Endothelial cell of hepatic sinusoid (primary cell): ENCODE measurements around the gene POLD4.

Experiments
- in situ Hi-C: cut with HindIII; loops from 2 replicates; pipeline ENCODE4 v1.10.0; 2017; ENCODE audit warnings: low sequenced_read_pairs

Gene POLD4

DNA sequence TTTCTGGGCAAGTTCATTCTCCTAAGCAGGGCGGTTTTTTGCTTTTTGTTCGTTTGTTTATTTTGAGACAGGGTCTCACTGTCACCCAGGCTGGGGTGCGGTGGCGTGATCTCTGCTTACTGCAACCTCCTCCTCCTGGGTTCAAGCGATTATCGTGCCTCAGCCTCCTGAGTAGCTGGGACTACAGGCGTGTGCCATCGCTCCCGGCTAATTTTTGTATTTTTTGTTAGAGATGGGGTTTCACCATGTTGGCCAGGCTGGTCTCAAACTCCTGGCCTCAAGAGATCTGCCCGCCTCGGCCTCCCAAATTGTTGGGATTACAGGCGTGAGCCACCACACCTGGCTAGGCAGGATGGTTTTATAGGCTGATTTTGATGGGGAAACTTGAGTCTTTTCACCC, 34.5 kb downstream of the POLD4 start:
- in situ Hi-C loops, result loop anchor here (5.0 kb wide), 1 partner anchor 87 kb away; no protein-coding TSS in a partner anchor

DNA sequence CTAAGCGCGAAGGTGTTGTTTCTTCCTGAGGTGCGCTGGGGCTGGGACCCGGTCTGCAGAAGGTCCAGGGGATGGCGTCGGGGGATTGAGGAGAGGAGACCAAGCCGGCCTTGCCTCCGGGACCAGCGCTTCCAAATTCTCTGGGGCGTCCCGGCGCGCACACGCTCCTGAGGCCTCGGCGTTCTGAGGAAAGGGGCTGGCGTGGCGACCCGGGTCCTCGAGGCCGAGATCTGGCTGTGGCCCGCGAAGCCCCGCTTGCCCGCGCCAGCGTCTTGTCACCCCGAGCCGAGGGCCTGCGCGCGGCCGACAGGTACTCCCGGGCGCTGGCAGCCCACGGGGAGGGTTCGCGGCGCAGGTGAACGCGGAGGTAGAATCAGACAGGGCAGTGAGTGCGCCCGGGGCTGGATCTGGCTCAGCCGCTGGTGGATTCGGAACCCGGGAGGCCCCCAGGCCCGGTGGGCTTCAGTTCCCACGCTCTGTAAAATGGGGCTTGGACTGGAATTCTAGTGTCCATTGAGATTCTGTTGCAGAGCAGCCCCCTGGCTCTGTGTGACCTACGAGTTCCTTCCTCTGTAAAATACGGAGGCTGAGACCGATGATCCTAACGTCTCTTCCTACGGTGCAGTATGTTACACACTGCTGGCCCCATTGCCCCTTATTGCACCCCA, 35.3 kb downstream of the POLD4 start:
- in situ Hi-C loops, result loop anchor here (5.0 kb wide), 1 partner anchor 86 kb away; no protein-coding TSS in a partner anchor

DNA sequence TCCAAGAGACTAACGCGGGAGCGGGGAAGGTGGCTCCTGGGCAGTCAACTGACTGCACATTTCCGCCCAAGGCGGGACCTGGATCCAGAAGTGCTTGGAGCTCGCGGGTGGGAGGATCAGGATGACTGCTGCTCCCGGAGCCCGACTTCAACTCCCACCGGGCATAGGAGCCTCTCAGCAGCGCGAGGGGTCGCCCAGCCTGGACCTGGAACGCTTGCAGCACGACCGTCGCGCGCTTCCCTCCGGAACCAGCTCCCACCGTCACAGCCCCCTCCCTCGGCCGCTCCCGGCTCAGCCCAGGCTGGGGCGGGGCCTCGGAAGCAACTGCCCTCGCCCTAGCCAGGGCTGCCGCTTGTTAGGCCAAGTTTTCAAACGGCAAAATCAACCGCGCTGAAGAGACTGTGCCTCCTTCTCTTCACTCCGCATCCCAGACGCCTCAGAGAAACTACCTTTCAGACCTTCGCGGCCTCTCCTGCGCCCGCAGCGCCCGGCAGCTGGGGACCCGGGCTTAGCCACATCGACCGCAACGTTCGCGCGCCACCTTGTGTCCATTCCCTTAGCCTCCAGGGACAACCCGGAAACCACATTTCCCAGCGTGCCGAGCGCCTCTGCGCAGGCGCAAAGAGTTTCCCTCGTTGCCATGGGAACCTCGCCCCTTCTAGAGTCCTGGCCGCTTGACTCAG, 36.0 kb downstream of the POLD4 start:
- in situ Hi-C loops, result loop anchor here (5.0 kb wide), 1 partner anchor 85 kb away; no protein-coding TSS in a partner anchor

DNA sequence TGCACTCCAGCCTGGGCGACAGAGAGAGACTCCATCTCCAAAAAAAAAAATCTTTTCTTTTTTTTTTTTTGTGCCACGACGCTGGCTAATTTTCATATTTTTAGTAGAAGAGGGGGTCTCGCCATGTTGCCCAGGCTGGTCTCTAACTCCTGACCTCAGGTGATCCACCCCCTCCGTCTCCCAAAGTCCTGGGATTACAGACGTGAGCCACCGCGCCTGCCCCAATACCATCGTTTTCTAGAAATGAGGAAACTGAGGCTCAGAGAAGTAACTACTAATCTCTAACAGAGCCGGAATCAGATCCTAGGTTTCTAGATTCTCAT, 36.5 kb downstream of the POLD4 start:
- in situ Hi-C loops, result loop anchor here (5.0 kb wide), 1 partner anchor 85 kb away; no protein-coding TSS in a partner anchor

DNA sequence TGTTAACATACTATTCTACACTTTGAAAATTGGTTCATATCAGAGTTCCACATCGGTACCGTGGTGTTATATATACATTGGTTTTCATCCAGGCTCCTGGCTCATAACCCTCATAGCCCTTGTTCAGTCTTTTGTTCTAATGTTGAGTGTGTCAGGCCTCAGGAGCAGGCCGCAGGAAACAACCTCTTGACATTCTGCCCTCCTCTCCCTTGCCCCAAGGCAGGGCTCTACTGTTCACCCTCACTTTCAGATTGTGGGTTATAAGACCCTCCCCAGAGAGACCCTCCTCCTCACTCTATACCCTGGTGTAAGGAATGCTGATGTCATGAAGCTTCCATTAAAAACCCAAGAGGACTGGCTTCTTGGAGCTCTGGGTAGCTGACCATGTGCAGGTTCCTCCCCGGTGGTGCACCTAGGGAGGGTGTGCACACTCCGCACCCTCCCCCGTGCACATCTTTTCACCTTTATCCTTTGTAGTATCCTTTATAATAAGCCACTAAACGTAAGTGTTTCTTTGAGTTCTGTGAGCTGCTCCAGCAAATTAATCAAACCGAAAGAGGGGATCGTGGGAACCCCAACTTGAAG, 37.9 kb downstream of the POLD4 start:
- in situ Hi-C loops, result loop anchor here (5.0 kb wide), 1 partner anchor 83 kb away; no protein-coding TSS in a partner anchor

DNA sequence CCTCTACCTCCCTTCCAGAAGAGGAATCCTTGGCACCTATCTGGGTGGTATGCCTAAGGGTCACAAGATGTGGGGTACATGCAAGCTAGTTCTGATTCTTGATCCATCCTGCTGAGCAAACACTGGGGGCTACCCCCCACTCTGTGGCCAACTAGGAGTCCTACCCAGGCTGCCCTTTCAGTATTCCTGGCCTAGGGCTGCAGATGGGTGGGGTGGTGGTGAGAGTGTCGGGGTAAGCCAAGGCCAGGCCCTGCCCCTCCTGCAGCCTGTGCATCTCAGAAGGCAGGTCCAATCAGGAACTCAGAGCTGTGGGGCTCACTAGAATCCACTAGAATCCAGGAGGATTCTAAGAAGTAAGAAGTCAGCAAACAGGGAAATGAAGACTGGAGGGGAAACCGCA, 39.1 kb downstream of the POLD4 start:
- in situ Hi-C loops, result no loop called here

DNA sequence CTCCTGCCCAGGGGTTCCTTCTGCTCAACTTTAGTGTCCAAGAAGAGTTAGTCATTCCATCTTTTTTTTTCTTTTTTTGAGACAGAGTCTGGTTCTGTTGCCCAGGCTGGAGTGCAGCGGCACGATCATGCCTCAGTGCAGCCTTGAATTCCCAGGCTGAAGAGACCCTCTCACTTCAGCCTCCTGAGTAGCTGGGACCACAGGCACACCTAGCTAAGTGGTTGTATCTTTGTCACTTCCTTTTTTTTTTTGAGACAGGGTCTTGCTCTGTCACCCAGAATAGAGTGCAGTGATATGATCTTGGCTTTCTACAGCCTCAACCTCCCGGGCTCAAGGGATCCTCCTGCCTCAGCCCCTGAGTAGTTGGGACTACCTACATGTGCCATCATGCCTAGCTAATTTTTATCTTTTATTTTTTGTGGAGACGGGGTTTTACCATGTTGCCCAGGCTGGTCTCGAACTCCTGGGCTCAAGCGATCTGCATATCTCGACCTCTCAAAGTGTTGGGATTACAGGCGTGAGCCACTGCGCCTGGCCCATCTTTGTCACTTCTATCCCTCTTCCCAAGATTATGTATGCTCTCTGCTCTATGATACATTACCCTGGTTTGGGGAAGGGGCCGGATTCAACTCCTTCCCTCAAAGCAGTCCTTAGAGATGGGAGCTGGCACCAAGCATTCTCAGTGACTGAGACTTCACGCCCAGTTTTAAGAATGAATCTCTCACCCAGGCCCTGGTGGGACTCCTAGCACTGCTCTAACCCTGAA, 40.0 kb downstream of the POLD4 start:
- in situ Hi-C loops, result no loop called here

DNA sequence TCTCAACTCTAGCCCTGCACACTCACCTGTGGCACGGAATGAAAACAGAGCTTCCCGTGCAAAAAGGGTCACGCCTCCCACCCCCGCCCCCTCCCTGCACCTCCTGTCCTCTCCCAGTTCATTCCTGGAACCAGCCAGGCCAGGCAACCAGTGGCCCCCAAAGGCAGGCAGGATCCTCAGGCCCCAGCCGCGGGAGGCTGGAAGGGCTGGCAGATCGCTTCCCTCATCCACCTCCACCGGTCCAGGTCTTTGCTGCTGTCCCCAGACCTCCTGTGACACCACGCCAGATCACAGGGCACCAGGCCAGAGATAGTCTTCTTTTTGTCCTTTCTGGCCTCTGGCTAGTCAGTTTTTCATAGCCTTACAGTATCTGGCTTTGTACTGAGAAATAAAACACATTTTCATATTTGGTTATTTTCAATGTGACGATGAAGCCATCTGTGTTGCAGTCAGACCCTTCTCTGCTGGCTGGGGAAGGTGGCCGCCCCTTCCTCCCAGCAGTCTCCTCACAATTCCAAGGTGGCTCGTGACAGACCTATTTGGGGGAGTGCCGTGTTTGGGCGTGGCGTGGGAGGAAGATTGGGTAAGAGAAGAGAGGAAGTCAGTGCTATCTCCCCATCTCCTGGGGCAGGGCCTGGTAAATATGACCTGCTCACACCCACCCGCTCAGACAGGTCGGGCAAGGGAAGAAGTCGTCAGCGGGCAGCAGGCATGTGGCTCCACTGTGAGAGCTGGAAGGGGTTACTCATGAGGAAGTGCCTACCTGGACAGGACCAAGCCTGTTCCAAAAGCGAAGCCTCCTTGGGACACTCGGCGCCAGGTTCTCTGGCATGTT, 40.9 kb downstream of the POLD4 start:
- in situ Hi-C loops, result no loop called here

DNA sequence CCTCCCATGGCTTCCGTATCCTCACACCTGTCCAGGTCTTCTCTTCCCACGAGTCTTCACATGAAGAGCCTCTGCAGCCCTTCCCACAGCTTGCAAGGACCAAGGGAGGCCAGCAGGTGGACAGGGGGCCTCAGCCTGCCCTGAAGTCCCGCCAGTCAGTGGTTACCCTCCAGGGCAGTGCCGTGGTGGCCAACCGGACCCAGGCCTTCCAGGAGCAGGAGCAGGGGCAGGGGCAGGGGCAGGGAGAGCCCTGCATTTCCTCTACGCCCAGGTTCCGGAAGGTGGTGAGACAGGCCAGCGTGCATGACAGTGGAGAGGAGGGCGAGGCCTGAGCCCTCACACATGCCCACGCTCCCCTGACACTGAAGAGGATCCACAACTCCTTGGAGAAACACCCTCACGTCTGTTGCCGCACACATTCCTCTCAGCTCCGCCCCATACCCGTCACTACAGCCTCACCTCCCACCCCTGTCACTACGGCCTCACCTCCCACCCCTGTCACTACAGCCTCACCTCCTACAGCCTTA, 41.7 kb downstream of the POLD4 start:
- in situ Hi-C loops, result no loop called here

DNA sequence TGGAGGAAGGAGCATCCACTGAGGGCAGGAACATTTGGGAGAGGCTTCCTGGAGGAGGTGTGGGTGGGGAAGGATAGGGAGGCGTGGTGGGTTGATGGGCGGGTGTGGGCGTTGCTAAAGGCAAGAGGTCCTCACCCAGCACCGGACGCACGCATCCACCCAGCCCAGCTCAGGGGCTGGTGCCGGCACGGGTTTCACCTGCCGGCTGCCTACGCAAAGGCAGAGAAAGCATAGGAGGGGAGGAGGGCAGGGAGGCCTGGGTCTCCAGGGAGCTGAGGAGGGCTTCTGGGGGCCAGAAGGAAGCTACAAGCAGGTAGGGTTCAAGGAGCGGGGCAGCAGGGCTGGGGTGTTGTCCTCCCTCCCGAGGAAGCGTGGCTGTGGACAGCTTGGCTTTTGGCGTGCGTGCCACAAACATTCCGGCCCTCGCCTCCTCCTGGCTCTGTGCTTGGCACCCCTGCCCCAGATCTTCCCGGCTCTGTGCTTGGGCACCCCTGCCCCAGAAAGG, 42.2 kb downstream of the POLD4 start:
- in situ Hi-C loops, result no loop called here

DNA sequence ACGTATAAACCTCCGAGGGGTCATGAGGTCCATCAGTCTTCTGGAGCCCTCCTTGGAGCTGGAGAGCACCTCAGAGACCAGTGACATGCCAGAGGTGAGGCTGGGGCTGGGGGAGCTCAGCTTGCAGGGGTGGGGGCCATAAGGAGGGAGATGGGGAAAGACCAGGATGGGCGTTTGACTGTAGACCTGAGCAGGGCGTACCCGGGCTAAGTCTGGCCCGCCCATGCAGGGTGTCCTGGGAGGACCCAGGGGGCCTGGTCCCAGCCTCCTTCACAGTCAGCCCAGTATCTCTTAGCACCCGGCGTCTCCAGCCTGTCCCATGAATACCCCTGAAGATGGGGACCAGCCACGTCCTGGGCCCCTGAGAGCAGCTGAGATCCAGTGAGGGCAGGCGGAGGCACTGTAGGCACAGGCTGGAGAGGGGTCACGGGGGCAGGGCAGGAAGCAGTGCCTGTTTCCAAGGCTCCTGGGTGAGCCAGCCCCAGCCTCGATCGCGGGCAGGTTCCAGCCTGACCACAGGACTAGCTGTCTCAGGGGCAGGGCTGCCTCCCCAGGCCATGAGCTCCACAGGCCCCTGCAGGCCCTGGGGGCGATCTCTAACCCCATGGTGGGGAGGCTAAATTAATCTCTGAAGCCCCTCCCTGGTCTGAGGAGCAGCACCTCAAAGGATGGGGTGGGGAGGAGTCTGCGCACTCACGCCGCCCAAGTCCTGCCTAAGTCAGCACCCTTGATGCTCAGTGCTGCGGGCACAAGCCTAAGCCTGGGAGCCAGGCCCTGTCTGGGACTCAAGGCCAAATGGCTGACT, 42.9 kb downstream of the POLD4 start:
- in situ Hi-C loops, result no loop called here

DNA sequence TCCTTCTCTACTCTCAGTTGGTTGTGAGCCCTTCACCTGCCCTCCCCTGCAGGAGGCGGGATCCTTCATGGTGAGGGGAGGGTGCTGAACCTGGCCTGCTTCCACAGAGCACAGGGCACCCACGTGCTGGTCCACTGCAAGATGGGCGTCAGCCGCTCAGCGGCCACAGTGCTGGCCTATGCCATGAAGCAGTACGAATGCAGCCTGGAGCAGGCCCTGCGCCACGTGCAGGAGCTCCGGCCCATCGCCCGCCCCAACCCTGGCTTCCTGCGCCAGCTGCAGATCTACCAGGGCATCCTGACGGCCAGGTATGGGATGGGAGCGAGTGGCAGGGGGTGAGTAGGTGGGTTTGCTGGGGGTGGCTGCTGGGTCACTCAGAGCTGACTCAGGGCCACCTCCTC, 43.7 kb downstream of the POLD4 start:
- in situ Hi-C loops, result no loop called here

DNA sequence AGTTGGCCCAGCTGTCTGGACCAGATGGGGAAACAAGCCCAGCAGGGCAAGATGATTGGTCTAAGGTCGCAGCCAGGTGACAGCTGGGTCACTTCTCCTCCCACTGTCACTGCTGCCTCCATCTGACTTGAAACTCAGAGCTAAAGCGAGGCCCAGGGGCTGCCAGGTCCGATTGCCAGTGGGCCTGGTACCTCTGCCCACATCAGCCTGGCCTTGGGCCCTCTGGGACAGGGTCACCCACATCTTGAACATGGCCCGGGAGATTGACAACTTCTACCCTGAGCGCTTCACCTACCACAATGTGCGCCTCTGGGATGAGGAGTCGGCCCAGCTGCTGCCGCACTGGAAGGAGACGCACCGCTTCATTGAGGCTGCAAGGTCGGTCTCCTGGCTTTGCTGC, 44.2 kb downstream of the POLD4 start:
- in situ Hi-C loops, result no loop called here

DNA sequence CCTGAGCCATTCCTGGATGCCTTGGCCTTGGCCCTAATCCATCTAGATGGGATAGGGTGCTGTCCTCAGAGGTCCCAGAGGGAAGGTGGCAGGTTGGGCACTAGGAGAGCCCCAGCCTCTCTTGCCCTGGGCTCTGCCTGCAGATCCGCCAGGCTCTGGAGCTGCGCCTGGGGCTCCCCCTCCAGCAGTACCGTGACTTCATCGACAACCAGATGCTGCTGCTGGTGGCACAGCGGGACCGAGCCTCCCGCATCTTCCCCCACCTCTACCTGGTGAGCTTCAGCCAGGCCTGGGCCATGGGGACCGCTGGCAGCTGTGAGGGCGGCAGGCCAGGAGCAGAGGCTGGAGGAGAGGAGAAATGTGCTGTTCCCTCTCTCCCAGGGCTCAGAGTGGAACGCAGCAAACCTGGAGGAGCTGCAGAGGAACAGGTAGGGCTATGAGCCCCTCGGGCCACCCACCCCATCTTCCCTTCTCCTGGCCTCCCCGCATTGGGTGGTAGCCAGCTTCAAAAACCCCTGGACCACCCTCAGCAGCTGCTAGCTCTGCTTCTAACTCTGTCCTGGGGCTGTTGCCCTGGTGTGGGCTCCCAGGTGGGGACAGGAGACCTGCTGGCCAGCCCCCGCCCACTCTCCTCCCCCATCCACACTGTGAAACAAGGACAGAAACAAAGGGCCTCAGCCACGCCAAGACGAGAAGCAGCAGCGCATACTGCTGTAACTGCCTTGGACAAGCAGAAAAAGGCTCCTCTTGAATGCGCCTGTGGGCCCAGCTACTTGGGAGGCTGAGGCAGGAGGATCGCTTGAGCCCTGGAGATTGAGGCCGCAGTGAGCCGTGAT, 45.1 kb downstream of the POLD4 start:
- in situ Hi-C loops, result no loop called here

DNA sequence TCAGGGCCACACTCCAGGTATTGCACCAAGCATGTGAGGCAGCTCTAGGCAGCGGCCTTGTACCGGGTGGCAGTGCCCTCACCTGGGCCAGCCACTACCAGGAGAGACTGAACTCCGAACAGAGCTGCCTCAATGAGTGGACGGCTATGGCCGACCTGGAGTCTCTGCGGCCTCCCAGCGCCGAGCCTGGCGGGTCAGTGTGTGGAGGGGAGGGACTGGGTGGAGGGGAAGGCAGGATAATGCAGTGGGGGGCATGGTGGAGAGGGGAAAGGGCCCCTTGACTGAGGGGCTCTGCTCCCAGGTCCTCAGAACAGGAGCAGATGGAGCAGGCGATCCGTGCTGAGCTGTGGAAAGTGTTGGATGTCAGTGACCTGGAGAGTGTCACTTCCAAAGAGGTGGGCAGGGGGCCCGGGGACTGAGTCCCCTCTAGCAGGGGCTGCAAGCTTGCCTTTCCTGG, 45.8 kb downstream of the POLD4 start:
- in situ Hi-C loops, result no loop called here

DNA sequence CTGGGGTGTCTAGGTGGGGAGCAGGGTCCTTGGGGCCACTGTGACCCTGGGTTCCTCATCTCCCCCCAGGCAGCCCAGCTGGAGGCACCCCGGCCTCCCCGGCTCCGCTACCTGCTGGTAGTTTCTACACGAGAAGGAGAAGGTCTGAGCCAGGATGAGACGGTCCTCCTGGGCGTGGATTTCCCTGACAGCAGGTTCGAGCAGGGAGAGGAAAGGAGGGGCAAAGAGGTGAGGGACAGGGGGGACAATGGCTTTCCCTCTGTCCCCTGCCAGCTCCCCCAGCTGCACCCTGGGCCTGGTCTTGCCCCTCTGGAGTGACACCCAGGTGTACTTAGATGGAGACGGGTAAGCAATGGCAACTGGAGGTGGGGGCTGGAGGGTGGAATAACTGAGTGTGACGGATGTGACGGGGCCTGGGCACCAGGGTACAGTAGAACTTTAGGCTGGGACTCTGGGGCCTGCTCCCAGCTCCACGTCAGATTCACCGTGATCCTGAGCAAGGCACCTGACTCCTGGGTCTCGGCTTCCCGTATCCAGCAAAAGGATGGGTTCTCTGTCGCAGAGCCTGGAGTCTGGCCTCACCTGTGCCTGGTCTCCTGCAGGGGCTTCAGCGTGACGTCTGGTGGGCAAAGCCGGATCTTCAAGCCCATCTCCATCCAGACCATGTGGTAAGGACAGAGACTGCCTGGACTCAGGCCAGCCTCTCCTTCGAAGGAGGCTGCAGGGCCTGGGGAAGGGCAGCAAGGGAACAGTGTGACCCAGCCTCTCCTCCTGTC, 46.4 kb downstream of the POLD4 start:
- in situ Hi-C loops, result no loop called here

DNA sequence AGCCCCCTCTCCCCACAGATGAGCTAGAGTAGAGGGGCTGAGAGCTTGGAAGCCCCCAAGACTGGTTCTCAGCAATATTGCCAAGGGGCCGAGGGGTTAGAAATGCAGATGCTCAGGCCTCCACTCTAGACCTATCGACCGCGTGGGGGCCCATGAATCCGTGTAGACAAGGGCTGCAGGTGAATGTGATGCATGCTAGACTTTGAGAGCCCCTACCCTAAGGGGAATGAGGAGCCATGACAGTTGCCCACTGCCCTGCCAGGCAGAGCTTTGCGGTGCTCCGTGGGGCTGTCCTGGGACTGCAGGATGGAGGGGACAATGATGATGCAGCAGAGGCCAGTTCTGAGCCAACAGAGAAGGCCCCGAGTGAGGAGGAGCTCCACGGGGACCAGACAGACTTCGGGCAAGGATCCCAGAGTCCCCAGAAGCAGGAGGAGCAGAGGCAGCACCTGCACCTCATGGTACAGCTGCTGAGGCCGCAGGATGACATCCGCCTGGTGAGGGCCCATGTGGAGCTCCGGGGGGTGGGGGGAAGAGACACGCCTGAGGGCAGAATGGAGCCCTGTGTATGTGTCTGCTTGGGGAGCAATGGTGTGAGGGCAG, 48.7 kb downstream of the POLD4 start:
- in situ Hi-C loops, result no loop called here
